NCI-H774 (cell line): ENCODE results near the gene DAPK1.

Source experiments
- DNase-seq: peaks from one replicate; lab custom pipeline; 2025; lab: John Stamatoyannopoulos, UW

DAPK1 gene

GRCh38 chr9:87668222-87668621 lies 170.6 kb downstream of the DAPK1 start:
- no peak for DNase-seq

GRCh38 chr9:87668722-87669121 lies 171.1 kb downstream of the DAPK1 start:
- no peak for DNase-seq

- no peak for DNase-seq
Measured at GRCh38 chr9:87670572-87671264, 173.1 kb downstream of the DAPK1 start.

GRCh38 chr9:87671478-87671877 lies 173.8 kb downstream of the DAPK1 start:
- DNase-seq, result no peak

GRCh38 chr9:87671925-87672324 lies 174.3 kb downstream of the DAPK1 start:
- DNase-seq, result no peak

GRCh38 chr9:87672586-87672985 lies 174.9 kb downstream of the DAPK1 start:
- no peak for DNase-seq

- DNase-seq, result no peak
Measured at GRCh38 chr9:87673446-87674120, 175.9 kb downstream of the DAPK1 start.

- DNase-seq, result no peak
Measured at GRCh38 chr9:87674565-87675299, 177.1 kb downstream of the DAPK1 start.

GRCh38 chr9:87675906-87676515 lies 178.3 kb downstream of the DAPK1 start:
- DNase-seq, result no peak

GRCh38 chr9:87676976-87677775 lies 179.5 kb downstream of the DAPK1 start:
- no peak for DNase-seq

GRCh38 chr9:87677776-87678587 lies 180.3 kb downstream of the DAPK1 start:
- DNase-seq, result no peak

- DNase-seq, result peak; percentile 46
Measured at GRCh38 chr9:87678650-87679355, 181.1 kb downstream of the DAPK1 start.

- DNase-seq, result no peak
Measured at GRCh38 chr9:87681271-87682061, 183.8 kb downstream of the DAPK1 start.

- DNase-seq, result no peak
Measured at GRCh38 chr9:87682085-87682484, 184.4 kb downstream of the DAPK1 start.

- no peak for DNase-seq
Measured at GRCh38 chr9:87682618-87683017, 185.0 kb downstream of the DAPK1 start.

GRCh38 chr9:87683751-87684626 lies 186.3 kb downstream of the DAPK1 start:
- no peak for DNase-seq

GRCh38 chr9:87684627-87685219 lies 187.1 kb downstream of the DAPK1 start:
- DNase-seq, result no peak

- DNase-seq, result no peak
Measured at GRCh38 chr9:87685441-87685840, 187.8 kb downstream of the DAPK1 start.
